Hepatocyte (in vitro differentiated cells): ENCODE results near the gene TWIST2. TPM values are rescaled to one million over a fixed set of nuclear protein-coding genes. Genes with fewer than 3 reads are reported as not detected.

Experiments used
- DNase-seq: peaks from one replicate; pipeline ENCODE4 v3.0.0-alpha.2; 2016; ENCODE audit warnings: low spot score
- H2AFZ ChIP-seq: fragments of 200-600 bp; sonication (generic); 2 replicates; pipeline ENCODE4 v1.6.0; 2016; ENCODE audit warnings: antibody characterized with exemption, mild to moderate bottlenecking
- H3K27ac ChIP-seq: fragments of 200-600 bp; sonication (generic); 2 replicates; pipeline ENCODE4 v1.5.1; 2016; ENCODE audit warnings: mild to moderate bottlenecking
- H3K27me3 ChIP-seq: fragments of 200-600 bp; sonication (generic); 2 replicates; pipeline ENCODE4 v1.6.1; 2016
- H3K36me3 ChIP-seq: fragments of 200-600 bp; sonication (generic); replicated peaks from 2 replicates; pipeline ENCODE4 v1.5.1; 2016; ENCODE audit warnings: low read depth; ENCODE audit not compliant: insufficient read depth
- H3K4me1 ChIP-seq: fragments of 200-600 bp; sonication (generic); 2 replicates; pipeline ENCODE4 v1.5.1; 2016; ENCODE audit warnings: mild to moderate bottlenecking, moderate library complexity; ENCODE audit not compliant: insufficient read depth
- H3K4me2 ChIP-seq: fragments of 200-600 bp; sonication (generic); 2 replicates; pipeline ENCODE4 v1.6.0; 2016
- H3K4me3 ChIP-seq: fragments of 200-600 bp; sonication (generic); 2 replicates; pipeline ENCODE4 v1.5.1; 2016; ENCODE audit warnings: mild to moderate bottlenecking
- H3K79me2 ChIP-seq: fragments of 200-600 bp; sonication (generic); 2 replicates; pipeline ENCODE4 v1.6.0; 2017; ENCODE audit warnings: mild to moderate bottlenecking
- H3K9me2 ChIP-seq: fragments of 200-600 bp; sonication (generic); replicated peaks from 2 replicates; pipeline ENCODE4 v1.6.0; 2017; ENCODE audit warnings: mild to moderate bottlenecking; ENCODE audit not compliant: insufficient read depth
- H3K9me3 ChIP-seq: fragments of 200-600 bp; sonication (generic); 2 replicates; pipeline ENCODE4 v1.5.1; 2016; ENCODE audit warnings: low read depth, mild to moderate bottlenecking
- H4K20me1 ChIP-seq: fragments of 200-600 bp; sonication (generic); 2 replicates; pipeline ENCODE4 v1.6.0; 2016; ENCODE audit warnings: mild to moderate bottlenecking; ENCODE audit not compliant: insufficient read depth, poor library complexity, severe bottlenecking
- CTCF ChIP-seq: fragments of 200-600 bp; sonication (generic); IDR thresholded peaks from 2 replicates; pipeline ENCODE4 v1.5.1; 2016; ENCODE audit warnings: antibody characterized with exemption, mild to moderate bottlenecking; ENCODE audit not compliant: poor library complexity
- EZH2 ChIP-seq: fragments of 200-600 bp; sonication (generic); IDR thresholded peaks from 2 replicates; pipeline ENCODE4 v1.6.1; 2016; ENCODE audit warnings: antibody characterized with exemption, mild to moderate bottlenecking, borderline replicate concordance
- EZH2phosphoT487 ChIP-seq: fragments of 200-600 bp; sonication (generic); IDR thresholded peaks from one replicate; pipeline ENCODE4 v1.6.1; 2018; ENCODE audit warnings: antibody characterized with exemption, mild to moderate bottlenecking, low read depth, moderate library complexity; ENCODE audit not compliant: unreplicated experiment, severe bottlenecking
- WGBS: methylation state at CpG from one replicate; pipeline ENCODE4 v1.1.6; 2016; ENCODE audit warnings: low lambda C conversion rate; ENCODE audit errors: missing lambda C conversion rate; 5-methylcytosine and 5-hydroxymethylcytosine counted together
- polyA plus RNA-seq: library from polyadenylated mRNA; unstranded; fragments of >200 nt; fragmentation: Nextera tagmentation; extraction: Ambion mirVana; gene quantifications from 2 replicates; pipeline ENCODE4 v1.2.1, GENCODE V29; 2016
- total RNA-seq: library from RNA; depleted of rRNA; stranded (reverse); fragments of >200 nt; gene quantifications from 2 replicates; pipeline ENCODE4 v1.2.3, GENCODE V29; 2014

The TWIST2 gene
- total and polyA plus RNA-seq, 2 experiments from 2014 or later, result 13.5 to 19.7 TPM

- H2AFZ ChIP-seq, result no peak overlapping the region
- H4K20me1 ChIP-seq, result no peaks in the 10 kb centered on the region
- H3K9me3 ChIP-seq, result no peaks in the 10 kb centered on the region
- H3K9me2 ChIP-seq, result no peaks in the 10 kb centered on the region
- DNase-seq, result no peak
- no peak overlapping the region for H3K27ac ChIP-seq
- H3K79me2 ChIP-seq, result no peaks in the 10 kb centered on the region
- no peaks in the 10 kb centered on the region for H3K36me3 ChIP-seq
- 97% methylated on average over 2 of the region's 2 CpGs for WGBS
- no peak overlapping the region for H3K4me2 ChIP-seq
- H3K4me1 ChIP-seq, result peaks cover 3% of the 10 kb centered on the region
- H3K4me3 ChIP-seq, result no peak overlapping the region
- TF ChIP-seq EZH2 (no peak), CTCF (no peak), EZH2phosphoT487 (no peak)
- H3K27me3 ChIP-seq, result peaks cover 18% of the 10 kb centered on the region
These were observed 8.5 kb upstream of the TWIST2 start for GRCh38 chr2:238839428-238839827.

- no peak overlapping the region for H3K4me2 ChIP-seq
- no peak overlapping the region for H3K27ac ChIP-seq
- no peaks in the 10 kb centered on the region for H4K20me1 ChIP-seq
- H3K4me3 ChIP-seq, result no peak overlapping the region
- H3K9me3 ChIP-seq, result no peaks in the 10 kb centered on the region
- peaks cover 3% of the 10 kb centered on the region for H3K4me1 ChIP-seq
- H3K27me3 ChIP-seq, result peaks cover 40% of the 10 kb centered on the region
- no peak for TF ChIP-seq EZH2phosphoT487
- TF ChIP-seq EZH2, result no peak
- TF ChIP-seq CTCF, result no peak
- peak; percentile 49 for DNase-seq
- WGBS, result 61% methylated on average over 10 of the region's 10 CpGs
- no peaks in the 10 kb centered on the region for H3K36me3 ChIP-seq
- no peaks in the 10 kb centered on the region for H3K79me2 ChIP-seq
- no peak overlapping the region for H2AFZ ChIP-seq
- H3K9me2 ChIP-seq, result no peaks in the 10 kb centered on the region
These were observed 6.2 kb upstream of the TWIST2 start for GRCh38 chr2:238841542-238842164.

- Histone ChIP-seq H3K4me3 (no peak overlapping the region), H3K27me3 (peaks cover 55% of the 10 kb centered on the region), H4K20me1 (no peaks in the 10 kb centered on the region), H3K36me3 (no peaks in the 10 kb centered on the region), H3K4me2 (no peak overlapping the region), H3K9me3 (no peaks in the 10 kb centered on the region), H3K79me2 (peaks cover 2% of the 10 kb centered on the region), H3K9me2 (no peaks in the 10 kb centered on the region), H2AFZ (no peak overlapping the region), H3K4me1 (peaks cover 10% of the 10 kb centered on the region), H3K27ac (no peak overlapping the region)
- no peak for TF ChIP-seq EZH2phosphoT487
- no peak for TF ChIP-seq CTCF
- no peak for TF ChIP-seq EZH2
- 78% methylated on average over 3 of the region's 3 CpGs for WGBS
- no peak for DNase-seq
These were observed 4.4 kb upstream of the TWIST2 start for GRCh38 chr2:238843476-238843875.
